Activated CD8-positive, alpha-beta memory T cell treated with anti-CD3 and anti-CD28 coated beads for 24 hours (primary cell): ENCODE data around the gene PCDHGA10.
"Not testable (repeated sequence)": the region's sequence is repeated elsewhere in the genome, so short reads cannot be mapped to it uniquely, and the experiment has no call there.

Source experiments
- DNase-seq: peaks from one replicate; pipeline ENCODE4 v3.0.0-alpha.2; 2020

The PCDHGA10 gene

DNA sequence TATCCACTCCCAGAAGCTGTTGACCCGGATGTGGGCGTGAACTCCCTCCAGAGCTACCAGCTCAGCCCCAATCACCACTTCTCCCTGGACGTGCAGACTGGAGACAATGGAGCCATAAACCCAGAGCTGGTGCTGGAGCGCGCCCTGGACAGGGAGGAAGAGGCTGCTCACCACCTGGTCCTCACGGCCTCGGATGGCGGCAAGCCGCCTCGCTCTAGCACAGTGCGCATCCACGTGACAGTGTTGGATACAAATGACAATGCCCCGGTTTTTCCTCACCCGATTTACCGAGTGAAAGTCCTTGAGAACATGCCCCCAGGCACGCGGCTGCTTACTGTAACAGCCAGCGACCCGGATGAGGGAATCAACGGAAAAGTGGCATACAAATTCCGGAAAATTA lies 19.5 kb upstream of the PCDHGA10 start:
- peak; percentile 48 for DNase-seq

GRCh38 chr5:141394401-141395187 lies 18.2 kb upstream of the PCDHGA10 start:
- peak; percentile 37 for DNase-seq

GRCh38 chr5:141397756-141398551 lies 14.8 kb upstream of the PCDHGA10 start, which contains the start of gene PCDHGB5:
PCDHGB5 (plus strand) TSS chr5:141397947; CDS start chr5:141398128, 181 bp downstream.
- not testable (repeated sequence) for DNase-seq

GRCh38 chr5:141398608-141399007 lies 14.2 kb upstream of the PCDHGA10 start:
- DNase-seq = no peak

- DNase-seq = no peak
Observed at GRCh38 chr5:141399555-141400258, 13.1 kb upstream of the PCDHGA10 start.

- DNase-seq = no peak
Observed at GRCh38 chr5:141402553-141403243, 10.1 kb upstream of the PCDHGA10 start, which contains the start of gene PCDHGA9. PCDHGA9 (plus strand) TSS chr5:141402778; CDS start chr5:141402953, 175 bp downstream.

DNA sequence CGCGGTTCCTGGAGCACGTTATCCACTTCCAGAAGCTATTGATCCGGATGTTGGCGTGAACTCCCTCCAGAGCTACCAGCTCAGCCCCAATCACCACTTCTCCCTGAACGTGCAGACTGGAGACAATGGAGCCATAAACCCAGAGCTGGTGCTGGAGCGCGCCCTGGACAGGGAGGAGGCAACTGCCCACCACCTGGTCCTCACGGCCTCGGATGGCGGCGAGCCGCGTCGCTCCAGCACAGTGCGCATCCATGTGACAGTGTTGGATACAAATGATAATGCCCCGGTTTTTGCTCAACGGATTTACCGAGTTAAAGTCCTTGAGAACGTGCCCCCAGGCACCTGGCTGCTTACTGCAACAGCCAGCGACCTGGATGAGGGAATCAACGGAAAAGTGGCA lies 9.4 kb upstream of the PCDHGA10 start:
- no peak for DNase-seq

DNA sequence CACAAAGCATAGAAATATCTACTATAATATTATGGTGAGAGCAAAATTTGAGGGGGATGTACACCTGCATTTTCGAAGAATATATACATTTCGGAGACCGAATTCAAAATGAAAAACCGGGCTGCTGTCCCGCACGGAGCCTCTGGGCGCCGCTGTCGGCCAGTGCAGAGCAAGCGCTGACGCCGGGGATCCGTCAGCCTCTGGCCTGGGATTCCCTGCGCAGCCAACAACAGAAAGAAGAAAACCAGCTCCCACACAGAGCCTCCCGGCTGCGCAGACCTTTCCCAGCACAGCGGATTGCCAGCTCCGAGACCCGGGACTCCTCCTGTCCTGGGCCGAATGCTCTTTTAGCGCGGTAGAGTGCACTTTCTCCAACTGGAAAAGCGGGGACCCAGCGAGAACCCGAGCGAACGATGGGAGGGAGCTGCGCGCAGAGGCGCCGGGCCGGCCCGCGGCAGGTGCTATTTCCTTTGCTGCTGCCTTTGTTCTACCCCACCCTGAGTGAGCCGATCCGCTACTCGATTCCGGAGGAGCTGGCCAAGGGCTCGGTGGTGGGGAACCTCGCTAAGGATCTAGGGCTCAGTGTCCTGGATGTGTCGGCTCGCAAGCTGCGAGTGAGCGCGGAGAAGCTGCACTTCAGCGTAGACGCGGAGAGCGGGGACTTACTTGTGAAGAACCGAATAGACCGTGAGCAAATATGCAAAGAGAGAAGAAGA lies 4.8 kb upstream of the PCDHGA10 start, which contains the start of gene PCDHGB6:
Gene PCDHGB6 (plus strand): TSS at position 232 of the 716 bp plus-strand sequence. CDS start 182 bp downstream, at position 414.
- DNase-seq = peak; percentile 54

- DNase-seq = no peak
Observed at GRCh38 chr5:141409598-141410306, 3.0 kb upstream of the PCDHGA10 start.

- DNase-seq = no peak
Observed at GRCh38 chr5:141411575-141411974, 1.2 kb upstream of the PCDHGA10 start.

GRCh38 chr5:141413540-141414069 lies 818 bp downstream of the PCDHGA10 start:
- DNase-seq = no peak

DNA sequence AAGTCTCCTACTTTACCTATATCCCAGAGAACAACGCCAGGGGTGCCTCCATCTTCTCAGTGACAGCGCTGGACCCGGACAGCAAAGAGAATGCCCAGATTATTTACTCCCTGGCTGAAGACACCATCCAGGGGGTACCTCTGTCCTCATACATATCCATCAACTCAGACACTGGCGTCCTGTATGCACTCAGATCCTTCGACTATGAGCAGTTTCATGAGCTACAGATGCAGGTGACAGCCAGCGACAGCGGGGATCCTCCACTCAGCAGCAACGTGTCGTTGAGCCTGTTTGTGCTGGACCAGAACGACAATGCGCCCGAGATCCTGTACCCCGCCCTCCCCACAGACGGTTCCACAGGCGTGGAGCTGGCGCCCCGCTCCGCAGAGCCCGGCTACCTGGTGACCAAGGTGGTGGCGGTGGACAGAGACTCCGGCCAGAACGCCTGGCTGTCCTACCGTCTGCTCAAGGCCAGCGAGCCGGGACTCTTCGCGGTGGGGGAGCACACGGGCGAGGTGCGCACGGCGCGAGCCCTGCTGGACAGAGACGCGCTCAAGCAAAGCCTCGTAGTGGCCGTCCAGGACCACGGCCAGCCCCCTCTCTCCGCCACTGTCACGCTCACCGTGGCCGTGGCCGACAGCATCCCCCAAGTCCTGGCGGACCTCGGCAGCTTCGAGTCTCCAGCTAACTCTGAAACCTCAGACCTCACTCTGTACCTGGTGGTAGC lies 1.9 kb downstream of the PCDHGA10 start:
- DNase-seq = not testable (repeated sequence)

GRCh38 chr5:141415275-141415618 lies 2.5 kb downstream of the PCDHGA10 start:
- not testable (repeated sequence) for DNase-seq

GRCh38 chr5:141417494-141418172 lies 4.8 kb downstream of the PCDHGA10 start, which contains the start of gene PCDHGB7:
PCDHGB7 (plus strand) TSS chr5:141417677; CDS start chr5:141417860, 183 bp downstream.
- not testable (repeated sequence) for DNase-seq

GRCh38 chr5:141419074-141419880 lies 6.5 kb downstream of the PCDHGA10 start:
- DNase-seq = no peak

DNA sequence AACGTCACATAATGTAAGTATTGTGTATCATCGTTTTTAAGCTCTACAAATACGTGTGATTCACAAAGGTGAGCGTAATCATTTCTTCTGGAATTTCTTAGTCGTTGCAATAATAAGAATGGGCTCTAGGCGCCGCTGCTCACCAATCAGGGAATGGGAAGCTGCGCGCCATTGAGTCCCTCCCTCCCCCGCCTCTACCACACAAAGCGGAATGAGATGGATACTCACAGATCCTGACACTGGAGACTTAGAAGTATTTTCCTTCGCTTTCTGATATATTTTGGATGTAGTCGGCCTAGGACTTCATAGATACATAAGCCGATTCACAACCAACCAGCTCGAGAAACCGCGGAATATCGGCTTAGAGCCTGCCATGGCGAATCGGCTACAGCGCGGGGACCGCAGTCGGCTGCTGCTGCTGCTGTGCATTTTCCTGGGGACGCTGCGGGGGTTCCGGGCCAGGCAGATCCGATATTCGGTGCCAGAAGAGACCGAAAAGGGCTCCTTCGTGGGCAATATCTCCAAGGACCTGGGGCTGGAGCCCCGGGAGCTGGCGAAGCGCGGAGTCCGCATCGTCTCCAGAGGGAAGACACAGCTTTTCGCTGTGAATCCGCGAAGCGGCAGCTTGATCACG lies 8.2 kb downstream of the PCDHGA10 start, which contains the start of gene PCDHGA11:
Gene PCDHGA11 (plus strand): TSS at position 197 of the 634 bp plus-strand sequence. CDS start 177 bp downstream, at position 374.
- no peak for DNase-seq

GRCh38 chr5:141421489-141421855 lies 8.7 kb downstream of the PCDHGA10 start:
- no peak for DNase-seq
